Activated CD4-positive, CD25-positive, alpha-beta regulatory T cell treated with anti-CD3 and anti-CD28 coated beads, Interleukin-2, amount 50 U/mL, for 72 hours (primary cell): ENCODE data around the gene PDE4B.

Experiments used
- DNase-seq: peaks from one replicate; pipeline ENCODE4 v3.0.0; 2021

Gene PDE4B

DNA sequence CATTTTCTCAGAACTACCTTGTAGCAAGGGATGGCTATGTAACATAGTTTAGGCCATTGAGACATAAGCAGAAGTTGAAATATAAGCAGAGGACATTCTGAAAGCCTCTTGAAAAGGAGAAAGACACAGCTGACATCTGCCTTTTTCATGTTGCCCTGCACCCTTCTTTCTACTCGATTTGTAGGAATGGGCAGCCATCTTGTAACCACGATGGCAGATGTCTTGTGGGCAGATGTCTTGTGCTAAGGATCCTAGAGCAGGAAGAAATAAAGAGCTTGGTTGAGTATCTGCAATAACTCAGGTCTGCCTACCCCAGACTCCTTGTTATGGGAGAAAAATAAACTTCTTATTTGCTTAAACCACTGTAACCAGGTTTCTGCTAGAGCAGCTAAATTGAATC lies 351.0 kb downstream of the PDE4B start:
- no peak for DNase-seq

DNA sequence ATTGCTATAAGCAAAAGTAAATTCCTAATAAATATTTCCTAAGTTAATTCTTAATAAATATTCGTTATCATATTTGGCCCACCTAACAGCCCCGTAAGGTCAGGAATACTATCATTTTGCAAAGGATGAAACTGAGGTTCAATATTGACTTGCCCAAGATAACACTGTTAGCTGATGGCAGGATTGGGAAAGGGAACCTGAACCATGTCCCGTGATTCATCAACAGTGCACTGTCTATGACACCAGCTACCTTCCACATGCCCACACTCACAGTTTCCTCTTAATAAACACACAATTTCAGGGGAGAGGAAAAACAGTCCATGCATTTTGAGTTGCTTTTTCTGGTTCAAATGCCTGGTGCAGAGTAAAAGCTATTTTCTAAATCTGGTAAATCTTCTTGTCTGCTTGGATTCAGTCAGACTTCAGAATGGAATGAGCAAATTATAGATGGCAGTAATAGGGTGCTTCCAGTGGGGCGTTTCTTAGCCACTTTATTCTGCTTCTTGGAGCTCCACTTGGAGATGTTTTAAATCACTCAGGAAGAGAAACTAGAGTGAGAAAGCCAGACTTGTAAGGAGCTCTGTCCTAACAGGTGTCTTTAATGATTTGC lies 354.6 kb downstream of the PDE4B start:
- DNase-seq = no peak

DNA sequence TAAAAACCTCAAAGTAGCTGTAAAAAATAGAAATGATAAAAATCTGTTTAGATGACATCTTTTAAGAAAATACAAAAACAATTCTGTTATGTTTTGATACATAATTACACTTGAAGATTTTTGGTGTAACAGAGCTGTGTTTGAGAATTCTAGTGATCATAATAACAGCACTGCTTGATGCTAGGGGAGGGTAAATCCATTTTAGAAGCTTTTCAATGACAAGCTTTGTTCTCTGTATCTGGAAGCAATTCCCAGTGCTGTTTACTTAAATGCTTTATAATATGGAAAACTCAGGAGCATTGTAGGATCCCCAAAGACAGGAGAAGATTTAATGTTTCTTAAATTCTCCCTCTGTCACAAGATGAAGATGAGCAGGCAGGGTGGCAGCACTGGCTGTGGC lies 359.3 kb downstream of the PDE4B start:
- DNase-seq = no peak

DNA sequence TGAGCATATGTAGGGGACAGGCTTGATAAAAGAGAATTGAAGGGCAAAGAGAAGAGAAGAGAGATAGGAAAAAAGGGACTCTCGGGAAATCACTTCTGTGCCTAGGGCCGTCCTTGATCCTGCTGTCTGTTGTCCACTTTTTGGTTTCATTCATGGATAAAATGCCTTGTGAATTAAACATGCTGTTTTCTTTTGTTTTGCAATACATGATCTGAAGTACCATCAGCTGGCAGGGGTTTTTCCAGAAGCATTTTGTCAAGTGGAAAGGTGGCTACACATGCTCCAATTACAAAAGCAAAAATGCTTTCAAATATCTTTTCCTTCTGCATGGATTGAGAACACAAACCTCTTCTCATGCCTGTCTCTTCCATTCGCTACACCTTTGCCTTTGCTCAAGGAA lies 361.7 kb downstream of the PDE4B start:
- DNase-seq = no peak

DNA sequence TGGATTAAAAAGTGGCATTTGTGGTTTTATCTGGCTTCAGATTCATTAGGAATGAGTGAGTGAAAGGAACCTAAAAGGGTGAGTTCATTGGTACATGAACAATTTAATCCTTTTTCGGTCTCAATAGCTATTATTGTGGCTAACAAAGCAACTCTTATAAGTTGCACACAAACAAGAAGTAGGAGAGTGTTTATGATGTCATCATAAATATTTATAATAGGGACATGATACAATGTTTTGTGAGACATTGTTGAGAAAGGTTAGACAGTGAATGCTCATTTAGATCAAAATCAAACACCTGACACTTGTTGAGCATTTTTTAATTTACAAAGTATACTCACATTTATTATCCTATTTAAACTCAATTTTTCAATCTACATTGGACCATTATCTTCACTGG lies 363.4 kb downstream of the PDE4B start:
- no peak for DNase-seq

DNA sequence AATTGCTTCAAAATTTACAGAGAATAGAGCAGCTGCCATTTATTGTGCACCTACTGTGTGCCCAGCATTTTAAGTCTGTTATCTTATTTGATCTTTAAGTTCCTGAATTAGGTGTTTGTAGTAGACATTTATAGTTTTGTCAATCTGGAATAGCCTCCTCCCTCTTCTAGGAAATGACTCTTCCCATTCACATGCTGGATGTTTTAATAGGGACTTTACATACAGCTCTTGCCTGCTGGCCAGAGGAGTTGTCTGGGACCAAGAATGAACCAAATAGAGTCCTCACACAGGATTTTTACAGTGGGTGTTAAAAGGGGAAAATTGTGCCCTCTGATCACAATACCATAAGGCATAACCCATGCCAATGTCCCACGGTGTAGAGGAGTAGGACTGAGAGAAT lies 367.1 kb downstream of the PDE4B start:
- no peak for DNase-seq

DNA sequence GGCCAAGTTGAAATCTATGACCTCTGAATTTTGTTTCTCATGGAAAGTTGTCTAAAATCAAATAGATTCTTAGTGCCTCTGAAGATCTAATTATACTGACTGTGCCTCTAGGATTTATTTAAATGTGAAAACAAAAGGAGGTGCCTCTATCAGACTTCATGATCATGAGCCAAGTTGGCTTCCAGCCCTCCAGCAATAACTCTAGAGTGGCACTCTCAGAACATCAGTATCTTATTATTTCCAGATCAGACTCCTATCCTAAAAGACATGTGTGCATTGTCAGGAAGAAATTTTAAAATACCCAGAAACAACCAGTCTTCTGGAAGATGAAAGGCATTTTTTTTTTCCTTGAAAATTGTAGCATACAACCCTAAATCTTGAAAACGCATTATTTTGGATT lies 368.0 kb downstream of the PDE4B start:
- no peak for DNase-seq

DNA sequence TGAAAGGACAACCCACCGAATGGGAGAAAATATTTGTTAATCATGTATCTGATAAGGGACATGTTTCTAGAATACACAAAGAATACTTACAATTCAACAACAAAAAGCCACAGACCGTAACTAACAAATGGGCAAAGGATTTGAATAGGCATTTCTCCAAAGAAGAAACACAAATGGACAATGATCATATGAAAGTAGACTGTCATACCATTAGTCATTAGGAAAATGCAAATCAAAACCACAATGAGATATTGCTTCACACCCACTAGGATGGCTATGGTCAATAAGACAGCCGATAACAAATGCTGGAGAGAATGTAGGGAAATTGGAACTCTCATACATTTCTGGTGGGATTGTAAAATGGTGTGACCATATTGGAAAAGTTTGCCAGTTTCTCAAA lies 374.1 kb downstream of the PDE4B start:
- no peak for DNase-seq

DNA sequence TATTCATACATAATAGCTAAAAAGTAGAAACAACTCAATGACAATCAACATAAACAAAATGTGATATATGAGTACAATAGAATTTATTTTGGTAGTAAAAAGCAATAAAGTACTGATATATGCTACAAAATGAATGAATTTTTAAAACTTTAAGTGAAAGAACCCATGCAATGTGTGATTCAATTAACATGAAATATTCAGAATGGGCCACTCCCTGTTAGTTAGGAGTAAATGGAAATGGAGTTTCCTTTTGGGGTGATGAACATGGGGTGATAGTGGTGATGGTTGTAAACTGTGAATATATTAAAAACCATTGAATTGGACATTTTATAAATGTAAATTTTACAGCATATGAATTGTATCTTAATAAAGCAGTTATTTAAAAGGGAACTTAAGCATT lies 374.6 kb downstream of the PDE4B start:
- DNase-seq = no peak

DNA sequence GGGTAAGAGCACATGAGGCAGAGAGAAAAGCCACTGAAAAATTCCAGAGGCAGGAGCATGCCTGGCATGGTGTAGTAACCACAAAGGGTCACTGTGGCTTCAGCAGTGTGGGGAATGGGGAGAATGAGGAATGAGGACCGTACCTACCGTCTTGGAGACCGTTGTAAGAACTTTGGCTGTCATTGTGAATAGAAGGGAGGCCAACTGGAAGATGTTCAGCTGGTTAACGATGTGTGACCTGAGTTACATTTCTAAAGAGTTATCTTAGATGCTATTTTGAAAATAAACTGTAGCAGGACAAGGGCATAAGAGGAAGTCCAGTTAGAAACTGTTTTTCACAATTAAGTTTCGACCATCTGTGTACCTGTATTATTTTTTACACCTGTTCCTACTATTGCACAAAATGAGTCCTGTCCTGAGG lies 375.8 kb downstream of the PDE4B start:
- DNase-seq = no peak

DNA sequence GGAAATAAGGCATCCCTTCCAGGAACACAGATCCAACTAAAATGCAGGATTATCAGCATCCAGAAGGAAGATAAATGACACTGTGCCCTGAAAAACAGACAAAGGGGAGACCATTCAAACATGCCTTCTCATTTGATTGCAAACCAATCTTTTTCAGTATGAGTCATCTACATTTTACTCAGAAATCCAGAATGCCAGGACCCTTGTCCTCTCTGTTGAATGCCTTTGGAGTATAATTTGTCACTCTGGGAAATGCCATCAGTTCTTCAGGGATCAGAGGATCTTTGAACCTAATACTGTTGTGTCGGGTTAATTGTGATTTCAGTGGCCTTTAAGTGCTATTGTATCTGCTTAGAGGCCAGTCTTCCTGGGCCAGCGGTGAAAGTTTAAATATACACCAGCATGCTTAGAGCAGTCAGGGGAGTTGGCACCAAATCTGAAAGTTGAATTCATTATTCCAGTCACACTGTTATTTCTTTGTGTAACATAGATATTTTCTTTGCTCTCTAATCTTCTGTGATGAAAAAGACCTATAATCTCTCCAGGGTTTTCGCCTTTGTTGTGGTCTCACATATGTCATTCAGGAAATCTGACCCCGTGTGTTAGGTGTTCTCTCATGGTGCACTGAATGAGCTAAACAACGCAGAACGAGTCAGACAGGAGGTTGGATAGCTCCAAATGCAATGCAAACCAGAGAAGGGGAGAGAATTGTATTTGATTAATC lies 376.4 kb downstream of the PDE4B start:
- no peak for DNase-seq

DNA sequence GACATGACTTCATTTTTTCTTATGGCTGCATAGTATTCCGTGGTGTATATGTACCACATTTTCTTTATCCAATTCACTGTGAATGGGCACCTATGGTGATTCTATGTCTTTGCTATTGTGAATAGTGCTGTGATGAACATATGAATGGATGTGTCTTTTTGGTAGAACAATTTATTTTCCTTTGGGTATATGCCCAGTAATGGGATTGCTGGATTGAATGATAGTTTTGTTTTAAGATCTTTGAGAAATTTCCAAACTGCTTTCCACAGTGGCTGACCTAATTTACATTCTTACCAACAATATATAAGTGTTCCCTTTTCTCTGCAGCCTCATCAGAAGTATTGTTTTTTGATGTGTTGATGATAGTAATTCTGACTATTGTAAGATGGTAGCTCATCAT lies 379.6 kb downstream of the PDE4B start:
- no peak for DNase-seq

DNA sequence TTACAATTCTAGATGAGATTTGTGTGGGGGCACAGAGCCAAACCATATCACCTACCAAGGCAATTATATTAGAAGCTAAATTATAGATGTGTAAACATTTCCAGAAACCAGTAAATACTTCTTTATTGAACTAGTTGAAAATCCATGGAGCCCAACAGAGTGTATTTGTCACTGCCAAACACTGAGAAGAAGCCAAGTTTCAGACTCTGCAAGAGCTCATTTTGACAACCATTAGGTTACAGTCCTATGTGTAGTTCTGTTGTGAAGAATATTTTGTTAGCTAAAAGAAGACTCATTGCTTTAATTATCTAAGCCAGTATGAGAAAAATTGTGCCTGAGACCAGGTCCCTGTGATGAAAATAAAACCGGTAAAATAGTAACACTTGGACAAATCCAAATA lies 382.4 kb downstream of the PDE4B start:
- no peak for DNase-seq

DNA sequence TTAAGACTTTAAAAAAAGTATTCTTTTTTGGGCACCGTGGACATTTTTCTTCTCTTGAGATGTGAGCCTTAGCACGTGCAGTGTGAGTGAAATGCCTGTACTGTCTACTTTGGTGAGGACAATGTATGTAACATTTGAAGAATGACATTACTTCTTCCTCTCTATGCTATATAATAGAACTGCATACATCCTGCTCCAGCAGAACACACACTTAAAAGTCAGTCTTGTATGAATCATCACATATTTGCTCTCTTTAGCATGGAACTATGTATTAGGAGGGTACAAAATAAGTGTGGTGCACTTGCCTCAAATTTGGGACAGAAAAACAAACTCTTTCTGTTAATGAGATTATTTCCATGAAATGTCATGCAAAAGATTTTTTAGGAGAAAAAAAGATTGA lies 382.9 kb downstream of the PDE4B start:
- no peak for DNase-seq

DNA sequence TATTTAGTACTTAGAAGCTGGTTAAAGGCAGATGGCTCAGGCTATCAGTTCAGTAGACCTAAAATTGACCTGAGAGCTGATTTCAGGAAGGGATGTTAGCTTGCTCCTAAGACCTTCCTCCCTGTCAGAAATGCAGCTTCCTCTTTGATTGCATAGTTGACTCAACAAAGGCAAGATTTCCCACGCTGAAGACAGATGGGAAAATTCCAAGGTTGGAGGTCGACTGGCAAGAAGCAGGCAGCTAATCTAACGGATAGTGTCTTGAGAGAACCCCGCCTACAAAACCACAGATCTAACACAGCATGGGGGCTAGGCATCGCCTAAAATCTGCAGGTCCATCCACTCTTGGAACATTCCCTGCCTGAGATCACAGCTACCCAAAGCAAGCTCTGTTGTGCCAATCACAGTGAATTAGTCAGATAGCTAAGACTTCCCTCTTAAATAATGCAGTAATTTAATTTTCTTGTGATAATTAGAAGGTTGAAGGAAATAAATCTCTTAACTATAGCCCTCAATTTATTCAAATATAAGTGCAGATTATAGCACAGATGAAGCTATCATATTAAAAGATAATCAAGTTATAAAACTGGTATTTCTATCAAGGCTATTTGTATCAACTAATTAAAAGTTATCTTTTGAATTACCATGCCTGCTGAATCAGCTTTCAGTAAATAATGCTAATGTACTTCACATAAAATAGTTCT lies 383.5 kb downstream of the PDE4B start:
- no peak for DNase-seq

DNA sequence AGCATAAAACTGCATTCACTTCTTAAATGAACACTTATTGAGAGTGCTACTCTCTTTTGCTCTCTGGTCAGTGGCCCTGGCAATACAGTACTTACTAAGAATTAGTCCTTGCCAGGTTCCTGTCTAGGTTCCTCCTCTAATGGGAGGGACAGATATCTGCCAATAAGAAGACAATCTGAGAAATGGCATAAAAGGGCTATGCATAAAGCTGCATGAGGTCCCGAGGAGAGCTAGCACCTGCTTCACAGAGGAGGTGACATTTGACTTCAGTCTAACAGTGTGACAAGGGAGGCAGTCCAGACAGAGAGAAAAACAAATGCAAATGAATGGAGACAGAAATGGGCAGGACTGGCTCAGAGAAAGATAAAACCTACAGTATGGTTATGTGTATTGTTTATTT lies 384.1 kb downstream of the PDE4B start:
- no peak for DNase-seq

DNA sequence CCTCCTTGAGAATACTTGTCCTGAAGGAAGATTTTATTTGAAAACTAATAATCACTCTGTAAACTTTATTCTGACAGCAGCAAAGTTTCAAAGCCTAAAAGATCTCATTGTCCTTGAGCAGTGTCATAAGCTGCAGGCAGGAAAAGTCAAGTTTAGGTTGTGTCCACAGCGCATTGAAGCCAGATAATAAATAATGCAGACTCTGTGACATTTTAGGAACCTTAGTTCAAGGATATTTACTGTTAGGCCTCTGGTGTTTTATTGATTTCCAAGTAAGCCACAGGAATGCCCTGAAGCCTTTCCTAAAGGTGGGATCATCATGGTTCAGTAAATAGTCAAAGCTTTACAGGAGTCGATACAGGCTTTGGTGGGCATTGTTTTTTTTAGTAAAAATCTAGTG lies 384.8 kb downstream of the PDE4B start:
- DNase-seq = no peak

DNA sequence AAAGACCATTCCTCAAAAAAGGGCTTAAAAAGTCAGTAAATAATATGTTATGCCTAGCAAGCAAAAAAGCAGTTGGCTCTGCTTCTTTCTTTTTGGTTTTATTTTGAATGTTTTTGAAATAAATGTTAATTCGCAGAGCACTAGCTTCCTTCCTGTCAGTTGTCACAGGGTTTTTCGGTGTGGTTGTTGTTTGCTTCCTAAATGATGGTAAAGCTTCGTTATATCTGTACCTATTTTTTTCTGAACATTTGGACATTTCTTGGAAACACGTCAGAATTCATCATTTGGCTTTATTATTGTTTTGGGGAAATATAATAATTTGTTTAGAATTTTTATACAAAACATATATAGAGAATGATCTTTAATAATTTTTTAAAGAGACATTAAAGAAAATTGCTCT lies 389.3 kb downstream of the PDE4B start:
- DNase-seq = no peak

DNA sequence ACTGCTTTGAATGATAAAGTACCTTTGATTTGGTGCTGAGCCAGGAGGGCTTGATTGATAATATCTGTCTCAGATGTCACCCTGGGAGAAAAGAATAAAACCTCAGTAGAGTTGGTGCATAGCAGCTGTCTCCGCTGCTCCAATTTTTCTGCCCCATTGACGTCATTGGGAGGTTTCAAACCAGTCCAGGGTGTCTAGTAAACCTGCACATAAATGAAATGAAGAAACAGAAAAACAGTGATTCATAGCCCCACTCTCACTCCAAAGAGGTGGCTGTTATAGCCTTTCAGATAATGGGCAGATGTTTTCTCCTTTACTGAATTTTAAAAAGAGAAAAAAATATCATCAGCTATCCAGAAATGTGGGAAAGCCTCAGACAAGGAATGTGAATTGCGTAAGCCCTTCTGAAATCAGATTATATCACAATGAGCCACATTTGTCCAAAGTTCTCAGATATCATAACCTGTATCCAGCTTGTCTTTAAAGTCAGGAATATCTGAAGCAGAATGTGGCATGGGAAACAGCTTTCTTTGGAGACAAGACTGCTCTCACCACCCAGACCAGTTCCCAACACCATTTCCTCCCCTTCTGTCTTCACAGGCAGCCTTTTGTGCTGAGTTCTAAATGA lies 390.0 kb downstream of the PDE4B start:
- no peak for DNase-seq

DNA sequence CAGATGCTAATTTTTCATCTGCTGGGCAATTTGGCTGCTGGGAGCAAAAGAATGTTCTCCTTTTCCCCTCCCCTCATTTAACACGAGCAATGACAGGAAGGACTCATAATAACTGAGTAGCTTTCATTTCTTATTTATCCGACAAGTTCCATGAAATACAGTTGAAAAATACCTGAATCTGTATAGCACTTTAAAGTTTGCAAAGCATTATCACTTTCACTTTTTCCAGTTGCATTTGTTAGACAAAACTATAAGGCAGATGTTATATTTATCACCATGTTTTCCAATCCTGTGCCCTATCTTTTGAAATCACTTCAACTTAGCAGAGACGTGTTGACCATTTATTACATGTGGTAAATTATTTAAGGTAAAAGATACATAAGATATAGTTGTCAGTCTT lies 390.7 kb downstream of the PDE4B start:
- no peak for DNase-seq

DNA sequence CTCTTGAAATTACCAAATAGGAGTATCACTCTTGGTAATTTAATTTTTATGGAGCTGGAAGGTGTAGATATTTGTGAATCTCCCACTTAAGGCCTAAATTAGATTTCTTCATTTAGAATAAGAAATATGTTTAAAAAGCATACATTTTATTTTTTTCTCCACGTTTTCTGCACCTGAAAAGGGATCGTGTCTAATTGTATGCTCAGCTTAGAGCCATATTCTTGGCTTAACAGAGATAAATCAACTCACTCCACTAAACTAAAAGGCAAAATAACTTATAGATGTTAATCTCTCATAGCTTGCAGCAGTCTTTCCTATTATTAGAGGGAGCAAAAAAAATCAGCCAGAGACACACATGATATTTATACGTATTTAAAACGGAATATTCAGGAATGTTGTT lies 404.4 kb downstream of the PDE4B start:
- DNase-seq = no peak

DNA sequence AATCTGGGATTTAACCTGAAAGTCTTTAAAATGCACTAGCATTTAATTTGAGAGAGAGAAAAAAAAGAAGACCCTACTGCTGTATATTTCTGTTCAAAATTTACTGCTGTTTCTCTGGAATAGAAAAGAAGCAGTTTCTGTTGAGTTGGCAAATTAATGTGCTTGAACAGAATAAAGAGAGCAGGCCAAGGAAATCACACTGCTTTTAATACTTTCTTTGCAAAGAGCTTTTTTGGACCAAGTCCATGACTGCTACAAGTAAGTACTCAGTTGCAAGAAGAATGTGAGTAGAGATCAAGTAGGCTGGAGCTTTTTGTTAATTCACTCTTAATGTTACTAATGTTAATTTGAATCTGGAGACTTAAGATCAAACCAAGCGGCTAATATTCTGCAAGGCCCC lies 405.1 kb downstream of the PDE4B start:
- no peak for DNase-seq

DNA sequence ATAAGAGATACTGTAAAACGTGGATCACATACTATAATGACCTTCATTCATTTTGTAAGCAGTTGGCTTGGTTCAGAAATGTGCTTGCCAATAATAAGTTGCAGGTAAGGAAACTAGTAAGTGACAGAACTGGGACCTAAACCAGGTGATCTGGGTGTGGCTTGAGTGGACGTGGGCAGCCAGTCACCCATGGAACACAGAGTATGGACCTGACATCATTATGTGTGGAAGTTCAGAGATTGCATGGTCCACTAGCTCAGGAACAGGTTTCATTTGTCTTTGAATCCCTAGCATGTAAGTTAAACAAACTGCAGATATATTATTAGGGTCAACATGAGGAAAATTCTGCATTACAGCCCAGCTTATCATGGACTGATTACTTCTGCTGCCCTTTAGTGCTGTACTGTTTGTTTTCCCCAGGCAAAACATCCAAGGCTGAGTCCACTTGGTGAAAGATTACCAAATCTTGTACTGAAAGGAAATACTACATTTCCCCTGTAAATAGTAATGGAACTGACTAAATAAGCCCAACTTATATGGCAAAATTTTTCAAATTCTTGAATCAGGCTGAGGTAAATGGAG lies 414.0 kb downstream of the PDE4B start:
- no peak for DNase-seq

DNA sequence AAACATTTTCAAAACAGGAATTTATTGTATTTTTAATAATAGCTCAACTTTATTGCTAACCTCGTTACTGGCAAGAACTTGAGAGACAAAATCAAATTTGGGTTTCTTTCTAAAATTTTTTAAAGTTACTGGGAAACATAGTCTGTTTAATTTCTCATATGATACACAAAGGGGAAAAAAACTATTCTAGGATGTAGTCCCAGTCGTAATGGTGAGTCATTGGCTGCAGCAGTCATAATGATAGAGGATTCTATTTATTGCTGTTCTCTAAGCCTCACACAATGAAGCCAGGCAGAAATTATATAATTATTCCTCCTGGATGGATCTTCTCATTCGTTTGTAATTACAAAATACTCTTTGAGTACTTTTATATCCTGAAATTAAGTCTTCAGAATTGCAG lies 414.8 kb downstream of the PDE4B start:
- no peak for DNase-seq
